HG03135 (cell line): ENCODE measurements around the gene MYLK.
"Not testable (repeated sequence)": the region's sequence is repeated elsewhere in the genome, so short reads cannot be mapped to it uniquely, and the experiment has no call there.

ENCODE experiments used
- ATAC-seq: cut with Tn5 transposase; IDR thresholded peaks from one replicate; pipeline ENCODE4 v1.9.1; 2021; ENCODE audit warnings: mild to moderate bottlenecking, moderate library complexity; ENCODE audit not compliant: unreplicated experiment

MYLK gene

DNA sequence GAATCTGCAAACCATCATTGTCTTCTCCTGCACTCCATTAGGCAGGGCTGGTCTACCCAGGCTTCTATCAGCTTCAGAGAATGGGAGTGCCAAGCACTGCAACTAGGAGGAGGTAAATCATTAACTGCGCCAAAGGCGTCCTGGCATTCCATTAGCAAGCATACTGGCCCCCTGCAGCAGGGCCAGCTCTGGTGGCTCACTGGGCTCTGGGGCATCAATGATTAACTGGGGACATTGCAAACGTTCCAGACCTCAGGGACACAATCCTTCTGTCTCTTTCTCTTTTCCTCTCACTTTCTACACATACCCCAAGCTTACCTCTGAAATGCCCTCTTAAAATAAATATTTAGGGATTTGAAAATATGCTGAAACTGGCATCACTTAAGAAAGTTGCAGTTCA lies 129.0 kb downstream of the MYLK start:
- ATAC-seq, result no peak

- no peak for ATAC-seq
Observed at GRCh38 chr3:123753286-123753685, 130.8 kb downstream of the MYLK start.

DNA sequence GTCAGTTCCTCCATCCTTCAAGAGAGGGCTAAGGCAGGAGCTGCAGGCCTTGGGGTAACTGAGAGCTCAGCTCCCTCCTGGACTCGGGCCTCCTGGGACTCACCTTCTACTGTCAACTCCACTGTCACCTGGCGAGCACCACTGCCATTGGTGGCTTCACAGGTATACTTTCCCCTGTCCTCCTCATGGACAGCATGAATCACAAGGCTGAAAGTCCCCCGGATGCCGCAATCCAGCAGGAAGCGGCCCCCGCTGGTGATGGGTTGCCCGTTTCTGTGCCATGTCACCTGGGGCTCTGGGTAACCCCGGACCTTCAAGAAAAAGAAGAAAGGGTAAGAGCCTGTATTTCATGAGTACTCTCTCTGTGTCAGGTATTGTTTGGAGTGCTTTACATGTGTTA lies 131.9 kb downstream of the MYLK start:
- no peak for ATAC-seq

- no peak for ATAC-seq
Observed at GRCh38 chr3:123751433-123751832, 132.7 kb downstream of the MYLK start.

DNA sequence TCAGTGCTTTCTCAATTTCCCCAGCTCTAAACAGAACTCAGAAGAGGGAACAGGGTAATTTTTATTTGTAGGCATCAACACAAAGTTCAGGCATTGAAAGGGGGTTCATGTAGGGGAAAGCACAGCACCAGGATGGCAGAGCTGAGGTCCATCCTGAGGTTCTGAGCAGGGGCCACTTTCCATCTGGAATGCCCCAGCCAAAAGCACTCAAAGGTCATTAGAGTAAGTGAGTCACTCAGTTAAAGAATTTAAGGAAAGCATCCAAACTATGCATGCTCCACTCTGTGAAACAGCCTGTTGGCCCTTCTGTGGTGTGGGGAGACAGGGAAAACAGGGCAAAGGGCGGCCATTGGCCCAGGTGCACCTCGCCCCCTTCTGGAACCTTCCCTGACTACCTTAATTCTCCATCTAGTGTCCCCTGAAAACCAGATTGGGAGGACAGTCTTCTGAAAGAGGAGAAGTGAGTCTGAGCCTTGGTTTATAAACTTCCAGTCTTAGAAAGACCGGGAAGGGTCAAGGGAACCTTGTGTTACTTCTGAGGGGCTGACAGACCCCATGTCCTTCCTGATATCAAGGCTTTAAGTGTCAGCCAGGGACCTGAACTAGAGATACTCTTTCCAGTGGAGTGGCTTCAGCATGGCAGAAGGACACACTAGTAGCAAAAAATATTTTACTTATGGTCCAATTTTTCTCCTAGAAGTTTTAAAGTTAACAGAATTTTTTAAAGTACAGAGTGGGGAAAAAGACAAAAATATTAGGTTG lies 133.3 kb downstream of the MYLK start:
- ATAC-seq, result no peak

- no peak for ATAC-seq
Observed at GRCh38 chr3:123750209-123750608, 133.9 kb downstream of the MYLK start.

DNA sequence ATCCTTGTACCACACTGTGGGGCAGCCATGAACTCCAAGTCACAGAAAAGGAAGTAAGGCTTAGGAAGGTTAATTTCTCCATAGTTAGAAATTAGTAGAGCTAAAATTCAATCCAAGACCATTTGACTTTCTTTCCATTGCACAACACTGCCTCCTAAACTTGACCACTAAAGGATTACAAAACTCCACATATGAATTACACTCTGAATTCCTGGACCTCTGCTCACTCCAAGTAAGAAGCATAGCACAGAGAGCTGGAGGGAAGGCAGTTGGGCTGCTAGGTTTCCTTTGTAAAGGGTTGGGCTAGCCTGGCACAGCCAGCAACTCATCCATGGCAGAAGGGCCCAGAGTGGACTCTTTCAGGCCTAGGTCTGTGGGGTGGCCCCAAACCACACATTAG lies 134.4 kb downstream of the MYLK start:
- no peak for ATAC-seq

DNA sequence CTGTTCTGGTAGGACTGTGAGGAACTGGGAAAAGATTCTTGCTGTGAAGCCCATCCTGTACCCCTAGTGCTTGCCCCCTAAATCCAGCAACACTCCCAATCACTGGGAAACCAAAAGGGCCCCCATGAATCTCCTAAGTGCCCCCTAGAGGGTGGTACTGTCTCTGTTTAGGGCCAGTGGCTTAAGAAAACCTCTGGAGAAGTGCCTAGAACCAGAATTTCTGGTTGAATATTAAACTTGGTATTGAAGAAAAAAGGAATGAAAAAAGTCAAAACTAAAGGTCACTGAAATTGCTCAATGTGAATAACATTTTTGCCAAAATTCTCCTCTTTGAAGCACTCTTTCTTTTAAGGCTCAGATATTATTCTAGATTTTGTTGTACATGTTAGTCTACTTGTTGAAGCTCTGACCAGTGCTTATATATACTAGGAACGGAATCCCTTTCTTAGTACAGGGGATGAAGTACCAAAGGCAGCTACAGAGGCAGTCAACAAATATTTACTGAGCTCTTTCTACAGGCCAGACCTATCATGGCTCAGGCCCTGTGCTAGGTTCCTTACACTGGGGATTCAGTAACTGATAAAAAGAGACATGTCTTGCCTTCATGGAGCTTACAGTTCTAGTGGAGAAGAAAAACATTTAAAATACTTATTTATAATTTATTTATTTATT lies 138.8 kb downstream of the MYLK start:
- no peak for ATAC-seq

- ATAC-seq, result no peak
Observed at GRCh38 chr3:123744064-123744463, 140.1 kb downstream of the MYLK start.

- ATAC-seq, result no peak
Observed at GRCh38 chr3:123743121-123743520, 141.0 kb downstream of the MYLK start.

- ATAC-seq, result no peak
Observed at GRCh38 chr3:123741041-123741511, 143.1 kb downstream of the MYLK start.

- no peak for ATAC-seq
Observed at GRCh38 chr3:123740391-123740822, 143.7 kb downstream of the MYLK start.

GRCh38 chr3:123739754-123740153 lies 144.4 kb downstream of the MYLK start:
- no peak for ATAC-seq

- ATAC-seq, result no peak
Observed at GRCh38 chr3:123739106-123739505, 145.0 kb downstream of the MYLK start.

DNA sequence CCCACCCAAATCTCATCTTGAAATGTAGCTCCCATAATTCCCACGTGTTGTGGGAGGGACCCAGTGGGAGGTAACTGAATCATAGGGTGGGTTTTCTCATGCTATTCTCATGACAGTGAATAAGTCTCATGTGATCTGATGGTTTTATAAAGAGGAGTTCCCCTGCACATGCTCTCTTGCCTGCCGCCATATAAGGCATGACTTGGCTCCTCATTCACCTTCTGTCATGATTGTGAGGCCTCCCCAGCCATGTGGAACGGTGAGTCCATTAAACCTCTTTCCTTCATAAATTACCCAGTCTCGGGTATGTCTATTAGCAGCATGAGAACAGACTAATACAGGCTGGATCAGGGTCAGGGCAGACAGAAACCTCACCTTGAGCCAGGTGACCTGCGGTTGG lies 145.6 kb downstream of the MYLK start:
- not testable (repeated sequence) for ATAC-seq

- no peak for ATAC-seq
Observed at GRCh38 chr3:123737168-123737567, 147.0 kb downstream of the MYLK start.

GRCh38 chr3:123735456-123735855 lies 148.7 kb downstream of the MYLK start:
- no peak for ATAC-seq

DNA sequence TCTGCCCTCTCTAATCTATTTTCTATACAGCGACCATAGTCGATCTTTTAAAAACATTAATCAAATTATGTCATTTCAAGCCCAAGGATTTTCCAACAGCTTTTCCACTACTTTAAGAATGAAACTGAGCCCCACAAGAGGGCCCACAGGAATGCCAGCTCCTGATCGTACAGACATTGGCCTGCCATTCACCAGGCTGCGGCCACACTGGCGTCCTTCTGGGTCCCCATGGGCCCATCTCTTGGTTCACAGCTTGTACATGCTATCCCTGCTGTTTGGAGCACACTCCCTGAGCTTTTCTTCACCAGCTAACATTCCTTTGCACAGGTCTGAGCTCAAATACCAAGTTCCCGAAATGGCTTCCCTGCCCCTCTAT lies 149.6 kb downstream of the MYLK start:
- ATAC-seq, result no peak

DNA sequence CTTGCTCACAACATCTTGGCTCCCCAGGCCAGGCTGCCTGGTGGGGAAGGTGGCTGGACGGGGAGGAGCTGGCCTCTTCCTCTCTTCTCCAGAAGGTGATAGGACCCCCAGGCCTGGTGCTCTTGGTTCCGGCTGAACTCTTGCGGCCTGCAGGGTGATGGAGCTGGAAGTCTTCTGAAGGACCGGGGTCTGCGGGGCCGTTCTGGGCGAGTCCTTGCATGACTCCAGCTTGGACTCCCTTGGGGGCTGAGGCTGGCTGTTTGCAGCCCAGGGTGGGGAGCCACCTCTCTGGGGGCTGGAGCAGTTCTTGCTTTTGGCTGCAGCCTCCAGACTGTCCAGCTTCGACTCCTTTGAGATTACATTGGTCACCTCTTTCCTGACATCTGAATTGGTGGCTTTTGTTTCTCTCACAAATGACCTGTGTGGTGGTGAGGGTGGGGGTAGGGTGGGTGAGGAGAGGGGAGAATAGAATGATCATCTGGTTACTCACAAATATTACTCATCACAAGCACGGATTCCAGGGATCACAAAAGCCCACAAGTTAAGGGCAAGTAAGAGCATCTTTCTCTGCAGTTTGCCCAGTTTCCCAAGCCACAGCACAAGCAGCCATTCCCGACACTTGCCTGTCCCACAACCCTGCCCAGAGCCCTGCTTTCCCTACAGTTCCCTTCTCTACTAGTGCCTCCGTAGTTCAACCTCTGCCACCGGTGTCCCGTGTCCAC lies 150.2 kb downstream of the MYLK start:
- ATAC-seq, result no peak

GRCh38 chr3:123733341-123733740 lies 150.8 kb downstream of the MYLK start:
- ATAC-seq, result no peak

- no peak for ATAC-seq
Observed at GRCh38 chr3:123732447-123732846, 151.7 kb downstream of the MYLK start.

DNA sequence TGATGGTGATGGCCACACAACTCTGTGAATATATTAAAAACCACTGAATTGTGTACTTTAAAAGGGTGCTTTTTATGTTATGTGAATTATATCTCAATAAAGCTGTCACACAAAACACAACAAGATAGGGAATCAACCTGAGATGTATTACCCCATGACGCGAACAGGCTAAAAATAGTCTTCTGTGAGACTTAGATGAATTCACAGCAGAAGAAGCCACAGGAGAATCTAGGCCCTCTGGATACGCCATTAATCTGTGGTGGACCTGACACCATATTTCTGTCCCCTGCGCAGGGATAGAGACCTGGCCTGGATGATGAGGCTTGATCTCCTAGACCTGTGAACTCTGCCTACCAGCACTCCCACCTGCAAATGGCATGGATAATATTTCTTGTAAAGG lies 153.3 kb downstream of the MYLK start:
- no peak for ATAC-seq
